HK-2 (cell line): ENCODE results near the gene EXOC6.
"Not testable (repeated sequence)": the region's sequence is repeated elsewhere in the genome, so short reads cannot be mapped to it uniquely, and the experiment has no call there.

ENCODE experiments used
- DNase-seq: peaks from one replicate; pipeline ENCODE4 v3.0.0-alpha.2; 2018; ENCODE audit not compliant: unreplicated experiment

The EXOC6 gene

DNA sequence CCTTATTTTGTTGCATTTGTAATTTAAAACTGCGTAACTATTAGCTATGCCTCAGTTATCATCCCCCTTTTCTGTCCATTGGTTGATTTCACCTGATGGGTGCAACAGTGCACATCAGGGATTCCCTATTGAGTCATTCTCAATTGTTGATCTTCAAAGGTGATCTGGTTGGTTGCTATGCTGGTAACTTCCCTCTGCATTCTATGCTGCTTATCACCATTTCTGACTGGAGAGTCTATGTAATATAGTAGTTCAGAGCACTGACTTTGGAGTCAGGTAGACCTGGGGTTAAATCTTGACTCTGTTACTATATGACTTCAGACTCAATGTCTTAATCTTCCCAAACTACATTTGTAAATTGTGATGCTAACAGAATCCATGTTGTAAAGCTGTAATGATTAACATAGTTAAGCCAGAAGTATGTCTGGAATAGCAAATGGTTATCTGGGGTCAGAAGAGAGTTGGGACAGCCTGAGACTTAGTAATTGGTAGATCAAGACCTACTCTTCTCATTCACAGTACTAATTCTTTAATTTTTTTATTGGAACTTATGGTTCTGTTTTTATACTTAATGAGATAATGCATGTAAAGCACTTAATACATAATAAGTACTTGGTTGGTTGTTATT is 38.1 kb downstream of the EXOC6 start:
- DNase-seq = no peak

DNA sequence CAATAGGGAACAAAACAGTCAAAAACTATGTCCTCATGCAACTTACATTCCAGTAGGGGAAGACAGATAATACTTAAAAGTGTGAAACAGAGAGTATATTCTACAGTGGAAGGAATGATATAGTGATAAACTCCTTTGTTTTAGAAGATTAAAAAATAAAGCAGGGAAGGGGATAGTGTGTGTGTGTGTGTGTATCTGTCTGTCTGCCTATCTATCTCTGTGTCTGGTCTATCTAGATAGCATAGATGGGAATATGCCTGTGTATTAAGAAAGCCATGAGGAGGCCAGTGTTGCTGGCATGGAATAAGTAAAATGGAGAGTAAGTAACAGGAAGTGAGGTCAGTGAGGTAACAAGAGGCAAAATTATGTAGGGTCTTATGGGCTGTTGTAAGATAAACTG is 42.2 kb downstream of the EXOC6 start:
- DNase-seq = no peak

DNA sequence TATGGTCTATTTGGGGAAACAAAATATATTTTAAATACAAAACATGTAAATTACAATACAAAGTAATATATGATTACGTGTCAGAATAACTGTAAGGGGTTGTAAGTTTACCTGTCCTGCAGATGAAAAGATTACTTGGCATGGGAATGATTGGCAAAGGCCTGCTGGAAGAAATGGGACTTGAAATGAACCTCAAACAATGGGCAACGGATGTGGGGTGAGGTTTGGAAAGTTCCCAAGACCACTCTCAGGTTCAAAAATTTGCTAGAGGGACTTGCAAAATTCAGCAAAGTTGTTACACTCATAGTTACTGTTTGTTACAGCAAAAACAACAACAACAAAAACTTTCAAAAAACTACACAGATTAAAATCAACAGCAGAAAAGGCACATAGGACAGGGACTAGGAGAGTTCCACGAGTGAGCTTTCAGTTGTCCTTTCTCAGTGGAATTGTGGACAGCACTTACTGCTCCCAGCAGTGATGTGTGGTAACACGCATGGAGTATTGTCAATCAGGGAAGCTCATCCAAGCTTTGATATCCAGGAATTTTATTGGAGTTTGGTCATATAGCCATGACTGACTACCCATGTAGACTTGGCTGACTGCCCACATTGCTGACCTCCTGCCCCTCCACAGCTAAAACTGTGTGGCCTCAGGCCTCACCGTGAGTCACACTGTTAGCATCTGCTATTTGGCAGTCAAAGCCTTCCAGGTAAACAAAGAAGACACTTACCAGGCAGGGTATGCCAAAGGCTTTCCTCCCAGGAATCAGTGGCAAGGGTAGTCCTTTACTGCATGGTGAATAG is 43.8 kb downstream of the EXOC6 start:
- peak; percentile 89 for DNase-seq

DNA sequence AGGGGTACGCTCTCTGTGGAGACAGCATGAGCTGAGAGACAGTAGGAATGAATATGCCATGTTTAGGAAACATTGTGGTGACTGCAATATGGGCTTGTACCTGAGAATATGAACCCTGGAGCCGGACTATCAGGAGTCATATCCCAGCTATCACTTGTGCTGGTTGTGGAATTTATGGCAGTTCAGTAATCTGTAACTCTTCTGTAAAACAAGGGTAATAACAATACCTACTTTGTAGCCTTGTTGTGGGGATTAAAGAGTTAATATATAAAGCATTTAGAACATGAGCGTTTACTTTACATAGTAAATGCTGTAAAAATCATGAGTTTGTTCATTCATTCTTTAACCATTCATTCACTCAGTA is 44.4 kb downstream of the EXOC6 start:
- no peak for DNase-seq

DNA sequence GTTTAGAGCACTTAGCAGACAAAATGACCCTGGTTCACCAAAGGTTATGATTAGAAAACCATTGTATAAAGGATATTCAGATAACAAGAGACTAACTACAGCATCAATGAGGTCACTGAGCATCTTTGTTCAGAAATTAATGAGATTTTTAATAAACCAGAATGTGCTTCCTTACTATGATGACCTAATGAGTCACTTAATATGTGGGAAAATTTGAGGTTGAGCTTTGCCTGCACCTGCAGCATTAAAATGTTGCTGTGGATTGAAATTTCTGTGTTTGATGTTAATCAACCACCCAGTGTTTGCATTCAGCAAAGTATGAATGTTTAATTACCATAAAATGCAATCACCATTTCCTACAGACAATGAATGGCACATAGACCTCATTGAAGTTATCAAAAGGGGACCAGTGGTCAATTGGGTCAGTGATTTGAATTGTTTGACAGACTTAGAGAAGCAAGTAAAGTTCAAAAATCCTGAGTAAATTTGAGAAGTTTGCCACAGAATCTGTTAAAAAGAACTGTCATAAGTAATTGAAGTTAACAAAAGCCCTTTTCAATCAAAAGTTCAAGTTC is 45.8 kb downstream of the EXOC6 start:
- DNase-seq = no peak

DNA sequence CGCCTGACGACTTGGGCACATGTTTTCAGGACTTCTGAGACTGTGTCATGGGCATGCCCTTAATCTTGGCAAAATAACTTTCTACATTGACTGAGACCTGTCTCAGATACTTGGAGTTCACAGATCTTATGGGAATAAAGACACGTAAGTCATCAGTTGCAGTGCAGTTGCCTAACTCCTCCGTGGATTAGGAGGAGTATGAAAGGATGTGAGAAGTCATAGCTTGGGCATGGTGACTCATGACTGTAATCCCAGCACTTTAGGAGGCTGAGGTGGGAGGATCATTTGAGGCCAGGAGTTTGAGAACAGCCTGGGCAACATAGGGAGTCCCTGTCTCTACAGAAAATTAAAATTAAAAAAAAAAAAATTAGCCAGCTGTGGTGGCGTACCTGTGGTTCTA is 49.6 kb downstream of the EXOC6 start:
- DNase-seq = no peak

DNA sequence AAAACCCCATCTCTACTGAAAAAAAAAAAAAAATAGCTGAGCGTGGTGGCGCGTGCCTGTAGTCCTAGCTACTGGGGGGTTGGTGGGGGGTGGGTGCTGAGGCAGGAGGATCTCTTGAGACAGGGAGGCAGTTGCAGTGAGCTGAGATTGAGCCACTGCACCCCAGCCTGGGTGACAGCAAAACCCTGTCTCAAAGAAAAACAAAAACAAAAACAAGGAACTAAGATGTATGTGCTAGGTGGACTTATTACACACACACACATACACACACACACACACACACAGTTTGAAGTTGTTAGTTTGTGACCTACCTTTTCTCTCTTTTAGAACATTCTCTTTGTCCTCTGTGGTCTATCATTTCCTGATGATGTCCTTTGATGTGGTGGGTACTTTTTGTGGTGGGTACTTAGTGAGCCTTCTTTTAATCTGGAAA is 53.5 kb downstream of the EXOC6 start:
- no peak for DNase-seq

DNA sequence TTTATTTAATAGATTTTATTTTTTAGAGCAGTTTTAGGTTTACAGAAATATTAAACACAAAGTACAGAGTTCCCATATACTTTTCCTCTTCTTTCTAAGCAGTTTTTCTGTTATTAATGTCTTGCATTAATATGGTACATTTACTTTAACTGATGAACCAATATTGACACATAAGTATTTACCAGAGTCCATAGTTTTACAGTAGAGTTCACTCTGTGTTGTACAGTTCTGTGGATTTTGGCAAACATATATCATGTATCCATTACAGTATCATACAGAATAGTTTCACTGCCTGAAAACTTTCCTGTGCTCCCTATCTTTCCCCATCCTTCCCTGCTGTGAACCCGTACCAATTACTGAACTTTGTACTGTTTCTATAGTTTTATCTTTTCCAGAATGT is 55.3 kb downstream of the EXOC6 start:
- DNase-seq = no peak

DNA sequence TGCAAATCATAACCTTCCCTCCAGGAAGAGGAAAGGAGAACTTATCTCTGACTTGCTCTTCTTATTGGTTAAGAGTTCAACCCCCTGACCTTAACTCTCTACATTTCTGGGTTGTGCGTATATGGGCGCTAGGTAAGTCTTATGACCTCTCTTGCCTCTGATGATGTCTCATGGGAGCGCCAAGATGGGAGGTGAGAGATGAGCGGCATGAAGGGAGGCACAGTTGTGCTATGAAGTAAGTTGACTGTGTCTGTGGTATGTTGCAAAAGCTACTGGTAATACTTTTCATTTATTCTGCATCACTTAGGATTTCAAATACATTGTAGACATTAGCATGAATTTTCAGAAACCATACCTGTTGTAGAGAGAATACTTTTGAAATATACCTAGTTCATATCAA is 59.0 kb downstream of the EXOC6 start:
- DNase-seq = no peak

DNA sequence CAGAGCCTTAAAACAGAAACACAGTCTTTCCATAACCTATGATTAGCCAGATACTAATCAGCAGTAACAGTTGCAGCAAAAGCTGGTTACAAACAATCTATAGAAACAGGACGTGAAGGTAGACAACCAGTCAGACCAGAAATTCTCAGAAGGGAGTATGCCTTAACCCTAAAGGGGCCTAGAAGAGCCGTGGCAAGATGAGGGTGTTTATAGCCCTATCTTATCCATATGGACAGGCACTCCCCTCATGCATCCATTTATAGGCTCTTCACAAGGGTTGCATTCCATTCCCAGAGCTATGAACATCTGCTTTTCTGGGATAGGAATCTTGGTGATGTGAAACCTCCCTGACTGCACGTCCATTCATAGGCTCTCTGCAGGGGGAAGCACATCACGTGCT is 64.3 kb downstream of the EXOC6 start:
- not testable (repeated sequence) for DNase-seq

DNA sequence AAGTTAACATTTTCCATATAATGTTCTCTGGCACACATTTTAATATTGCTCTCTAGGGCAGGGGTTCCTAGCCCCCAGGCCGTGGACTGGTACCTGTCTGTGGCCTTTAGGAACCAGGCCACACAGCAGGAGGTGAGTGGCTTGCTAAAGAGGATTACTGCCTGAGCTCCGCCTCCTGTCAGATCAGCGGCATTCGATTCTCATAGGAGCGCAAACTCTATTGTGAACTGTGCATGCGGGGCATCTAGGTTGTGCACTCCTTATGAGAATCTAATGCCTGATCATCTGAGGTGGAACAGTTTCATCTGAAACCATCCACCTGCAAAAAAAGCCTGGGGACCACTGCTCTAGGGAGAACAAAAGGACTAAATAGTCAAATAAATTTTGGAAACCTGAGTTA is 65.7 kb downstream of the EXOC6 start:
- no peak for DNase-seq

DNA sequence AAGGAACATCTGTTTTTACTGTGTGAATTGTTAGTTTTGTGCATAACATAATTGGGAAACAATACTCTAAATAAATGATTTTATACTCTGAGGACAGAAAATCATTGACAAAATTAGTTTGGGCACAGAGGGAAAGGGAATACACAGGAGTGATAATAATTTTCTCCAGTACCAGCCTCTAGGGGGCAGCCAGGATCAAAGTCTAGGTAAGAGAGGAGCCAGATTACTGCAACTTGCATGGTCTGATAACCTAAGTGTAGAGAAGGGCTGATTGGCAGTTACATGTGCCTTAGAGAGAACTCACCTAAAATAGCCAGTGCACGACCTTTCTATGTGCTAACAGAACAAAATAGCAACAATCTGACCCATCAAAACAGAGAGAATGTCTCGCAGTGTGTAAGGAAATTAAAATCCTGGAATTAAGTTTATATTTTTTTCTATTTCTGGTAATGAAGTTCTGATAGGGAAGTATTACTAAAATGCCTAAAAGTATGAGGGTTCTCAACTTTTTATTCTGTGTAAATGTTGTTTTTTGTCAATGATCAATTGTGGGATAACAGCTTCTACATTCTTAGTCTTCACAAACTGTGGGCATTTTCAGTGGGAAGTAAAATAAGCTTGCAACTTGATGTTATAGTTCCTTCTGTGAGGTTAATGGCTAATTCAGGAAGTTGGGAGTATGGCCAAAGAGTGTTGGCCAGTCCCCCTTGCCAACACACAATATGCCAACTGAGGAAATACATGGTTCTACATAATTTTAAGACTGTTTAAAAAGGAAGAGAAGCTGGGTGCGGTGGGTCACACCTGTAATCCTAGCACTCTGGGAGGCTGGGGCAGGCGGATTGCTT is 66.4 kb downstream of the EXOC6 start:
- peak; percentile 36 for DNase-seq

DNA sequence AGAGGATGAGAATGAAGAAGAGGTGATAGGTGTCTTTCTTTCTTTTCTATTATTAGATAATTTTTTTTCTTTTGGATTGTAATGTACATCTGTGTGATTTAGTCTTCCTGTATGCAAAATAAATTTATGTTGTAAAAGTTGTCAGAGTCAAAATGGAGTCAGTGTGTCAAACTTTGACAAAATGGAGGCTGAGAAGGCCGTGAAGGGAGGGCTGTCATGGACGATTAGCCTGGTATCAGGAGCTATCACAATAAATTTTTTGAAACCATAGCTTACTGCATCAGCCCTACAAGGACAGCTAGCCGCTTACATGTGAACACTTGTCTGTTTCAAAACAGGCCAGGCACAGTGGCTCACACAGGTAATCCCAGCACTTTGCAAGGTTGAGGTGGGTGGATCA is 67.6 kb downstream of the EXOC6 start:
- DNase-seq = no peak

DNA sequence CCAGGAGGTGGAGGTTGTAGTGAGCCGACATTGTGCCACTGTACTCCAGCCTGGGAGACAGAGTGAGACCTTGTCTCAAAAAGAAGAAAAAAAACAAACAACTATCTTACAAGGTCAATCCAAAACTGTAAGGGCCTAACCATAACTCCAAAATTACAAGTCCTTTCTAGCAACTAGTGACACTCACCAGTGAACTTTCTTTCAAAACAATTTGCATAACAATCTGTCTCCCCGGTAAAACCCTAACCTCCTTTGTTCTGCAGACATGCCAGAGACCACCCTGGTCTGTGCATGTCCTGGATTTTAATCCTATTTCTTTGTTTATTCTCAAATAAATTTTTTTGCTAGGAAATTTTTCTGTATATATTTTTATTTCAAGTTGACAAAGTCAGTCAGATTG is 68.1 kb downstream of the EXOC6 start:
- DNase-seq = no peak

DNA sequence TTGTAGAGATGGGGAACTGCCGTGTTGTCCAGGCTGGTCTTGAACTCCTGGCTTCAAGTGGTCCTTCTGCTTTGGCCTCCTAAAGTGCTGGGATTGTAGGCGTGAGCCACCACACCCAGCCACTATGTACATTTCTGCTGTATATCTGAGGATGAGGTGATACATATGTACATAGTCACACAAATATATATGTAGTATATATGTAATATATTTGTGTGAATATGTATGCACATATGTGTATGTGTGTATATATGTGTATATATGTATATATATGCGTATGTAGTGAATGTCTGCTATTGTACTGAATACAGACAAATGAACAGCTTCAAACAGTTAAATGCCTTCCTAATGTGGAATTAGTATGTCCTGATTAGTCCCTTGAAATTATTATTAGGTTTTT is 70.3 kb downstream of the EXOC6 start:
- no peak for DNase-seq

DNA sequence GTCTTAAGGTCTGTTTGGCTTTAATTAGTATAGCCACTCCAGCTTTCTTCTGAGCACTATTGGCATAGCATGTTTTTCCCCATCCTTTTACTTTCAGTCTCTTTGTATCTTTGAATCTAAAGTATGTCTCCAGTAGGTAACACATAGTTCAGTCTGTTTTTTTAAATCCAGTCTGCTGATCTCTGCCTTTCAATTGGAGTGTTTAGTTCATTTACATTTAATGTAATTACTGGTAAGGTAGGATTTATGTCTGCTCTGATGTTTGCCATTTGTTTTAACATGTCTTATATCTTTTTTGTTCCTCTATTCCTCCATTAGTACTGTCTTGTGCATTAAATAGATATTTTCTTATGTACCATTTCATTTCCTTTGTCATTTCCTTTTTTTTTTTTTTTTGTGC is 72.5 kb downstream of the EXOC6 start:
- no peak for DNase-seq

DNA sequence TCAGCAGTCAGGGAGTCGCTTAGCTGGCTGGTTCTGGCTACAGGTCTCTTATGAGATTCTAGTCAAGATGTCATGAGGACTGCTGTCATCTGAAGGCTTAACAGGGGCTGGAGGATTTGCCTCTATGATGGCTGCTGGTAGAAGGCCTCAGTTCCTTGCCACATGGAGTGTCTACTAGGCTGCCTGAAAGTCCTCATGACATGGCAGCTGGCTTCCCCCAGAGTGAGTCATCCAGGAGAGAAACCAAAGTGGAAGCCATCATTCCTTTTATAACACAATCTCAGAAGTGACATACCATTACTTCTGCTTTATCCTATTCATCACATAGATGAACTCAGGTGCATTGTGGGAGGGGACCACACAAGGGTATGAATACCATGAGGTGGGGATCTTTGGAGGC is 75.1 kb downstream of the EXOC6 start:
- peak; percentile 5 for DNase-seq

DNA sequence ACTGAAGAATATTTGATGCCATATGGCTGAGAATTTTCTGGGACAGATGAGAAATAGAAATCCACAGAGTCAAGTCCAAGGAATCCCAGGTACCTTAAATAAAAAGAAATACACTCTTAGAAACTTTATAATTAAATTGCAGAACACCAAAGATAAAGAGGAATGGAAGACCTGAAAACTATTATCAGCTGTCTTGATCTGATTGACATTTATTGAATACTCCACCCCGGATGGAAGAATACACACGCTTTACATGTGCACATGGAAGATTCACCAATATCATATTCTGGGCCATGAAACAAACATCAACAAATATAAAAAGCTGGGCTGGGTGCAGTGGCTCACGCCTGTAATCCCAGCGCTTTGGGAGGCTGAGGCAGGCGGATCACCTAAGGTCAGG is 81.6 kb downstream of the EXOC6 start:
- no peak for DNase-seq

DNA sequence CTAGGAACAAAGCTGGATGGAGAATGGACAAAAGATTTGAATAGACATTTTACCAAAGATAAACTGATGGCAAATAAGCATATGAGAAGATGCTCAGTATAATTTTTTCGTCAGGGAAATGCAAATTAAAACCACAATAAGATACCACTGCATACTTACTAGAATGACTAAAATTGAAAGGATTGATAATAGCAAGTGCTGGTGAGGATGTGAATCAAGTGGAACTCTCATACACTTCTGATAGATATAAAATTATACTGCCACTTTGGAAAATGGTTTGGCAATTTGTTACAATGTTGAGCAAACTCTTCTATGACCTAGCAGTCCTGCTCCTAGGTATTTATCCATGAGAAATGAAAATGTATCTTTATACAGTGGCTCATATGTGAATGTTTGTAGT is 83.3 kb downstream of the EXOC6 start:
- DNase-seq = no peak

DNA sequence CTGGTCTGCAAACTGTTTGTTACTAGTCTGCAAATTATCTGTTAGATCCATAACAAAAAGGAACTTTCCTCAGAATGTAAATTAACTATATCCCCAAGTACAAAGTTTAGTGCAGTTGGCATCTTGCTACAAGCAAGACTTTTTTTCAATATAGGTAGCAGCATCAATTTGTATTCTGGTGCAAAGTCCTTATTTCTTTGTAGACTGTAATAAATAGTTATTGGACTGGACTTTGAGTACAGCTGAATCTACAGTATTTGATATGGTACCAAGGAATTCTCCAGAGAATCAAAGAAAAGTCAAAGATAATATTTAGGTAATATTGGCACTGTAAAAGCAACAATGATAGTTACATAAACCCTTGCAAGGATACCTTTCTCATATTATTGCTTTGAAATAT is 89.6 kb downstream of the EXOC6 start:
- no peak for DNase-seq

DNA sequence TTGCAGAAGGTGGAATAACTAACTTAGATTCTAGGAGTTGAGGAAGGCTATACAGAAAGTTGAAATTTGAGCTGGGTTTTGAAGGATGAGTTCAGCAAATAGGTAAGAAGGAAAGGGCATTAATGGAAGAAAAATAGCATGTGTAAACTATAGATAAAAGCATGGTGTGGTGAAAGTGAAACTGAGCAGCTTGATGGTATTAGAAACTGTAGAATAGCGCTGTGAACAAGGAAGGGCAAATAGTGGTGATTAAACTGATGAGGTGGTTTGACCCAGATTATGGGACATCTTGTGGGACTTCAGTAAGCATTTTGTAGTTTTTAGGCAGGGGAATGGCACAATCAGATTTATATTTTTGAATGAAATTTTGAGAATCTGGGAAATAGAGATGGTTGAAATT is 90.5 kb downstream of the EXOC6 start:
- no peak for DNase-seq

DNA sequence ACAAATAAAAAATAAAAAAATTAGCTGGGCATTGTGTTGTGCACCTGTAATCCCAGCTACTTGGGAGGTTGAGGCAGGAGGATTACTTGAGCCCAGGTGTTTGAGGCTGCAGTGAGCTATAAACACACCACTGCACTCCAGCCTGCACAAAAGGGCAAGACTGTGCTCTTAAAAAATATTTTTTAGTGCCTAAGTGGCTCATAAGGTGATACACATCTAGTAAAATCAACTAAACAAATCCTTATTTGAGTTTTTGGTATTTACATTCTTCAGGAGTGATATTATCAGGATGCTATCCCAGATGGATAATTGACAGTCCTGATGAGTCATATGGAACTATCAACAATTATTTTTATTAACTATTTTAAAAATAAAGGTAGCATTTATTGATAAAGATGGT is 93.9 kb downstream of the EXOC6 start:
- DNase-seq = no peak

DNA sequence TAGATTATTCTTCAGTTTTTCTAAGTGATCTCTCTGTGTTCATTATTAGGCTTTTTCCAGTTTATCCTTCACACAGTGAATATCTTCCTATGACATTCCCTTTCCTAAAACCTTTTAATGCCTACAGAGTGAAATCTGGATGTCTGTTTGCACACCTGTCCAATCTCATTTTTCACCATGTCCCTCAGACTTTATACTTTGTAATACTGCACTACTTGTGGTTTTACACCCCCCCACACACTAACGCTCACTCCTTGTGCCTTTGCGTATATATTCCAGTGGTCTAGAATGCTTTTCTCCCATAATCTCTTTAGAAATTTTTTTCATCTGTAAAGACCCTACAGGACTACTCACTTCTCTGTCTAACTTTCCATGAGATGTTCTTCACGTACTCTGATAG is 98.2 kb downstream of the EXOC6 start:
- no peak for DNase-seq
